ENCODE results near the gene WNT2.

DNA sequence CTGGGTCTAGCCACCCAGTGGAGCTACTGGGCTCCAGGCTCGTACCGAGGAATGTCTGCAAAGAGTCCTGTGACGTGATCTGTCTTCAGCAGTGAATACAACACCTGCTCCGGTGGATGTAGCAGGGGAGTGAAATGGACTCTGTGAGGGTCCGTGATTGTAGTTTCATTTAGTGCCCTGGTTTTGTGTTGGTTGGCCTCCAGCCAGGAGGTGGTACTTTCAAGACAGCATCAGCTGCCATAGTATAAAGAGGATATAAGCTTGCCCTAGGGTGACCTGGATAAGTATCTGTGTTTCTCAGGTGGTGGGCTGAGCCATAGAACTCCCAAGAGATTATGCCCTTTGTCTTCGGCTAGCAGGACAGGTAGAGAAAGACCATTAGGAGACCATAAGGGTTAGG, 24.6 kb upstream of the WNT2 start:
- TF ChIP-seq POLR2AphosphoS5 (IDR thresholded peaks at IDR 0.05; ENCODE audit: low read depth, low read length) (no peak), POLR2A (IDR thresholded peaks at IDR 0.05; ENCODE audit: low read depth, low read length) (no peak), POU2F2 (IDR thresholded peaks at IDR 0.05; ENCODE audit: low read depth, low read length) (no peak), TAF1 (IDR thresholded peaks at IDR 0.05; ENCODE audit: low read depth, low read length) (no peak), PAX5 (IDR thresholded peaks at IDR 0.05; ENCODE audit: insufficient read depth, low read length, severe bottlenecking) (no peak)
